ENCODE data around the gene UBE2I. TPM values are rescaled to one million over a fixed set of nuclear protein-coding genes. Genes with fewer than 3 reads are reported as not detected.

Gene UBE2I
- total and polyA plus RNA-seq, 7 donors, result 38.4 to 95.3 (median 54.5) TPM

DNA sequence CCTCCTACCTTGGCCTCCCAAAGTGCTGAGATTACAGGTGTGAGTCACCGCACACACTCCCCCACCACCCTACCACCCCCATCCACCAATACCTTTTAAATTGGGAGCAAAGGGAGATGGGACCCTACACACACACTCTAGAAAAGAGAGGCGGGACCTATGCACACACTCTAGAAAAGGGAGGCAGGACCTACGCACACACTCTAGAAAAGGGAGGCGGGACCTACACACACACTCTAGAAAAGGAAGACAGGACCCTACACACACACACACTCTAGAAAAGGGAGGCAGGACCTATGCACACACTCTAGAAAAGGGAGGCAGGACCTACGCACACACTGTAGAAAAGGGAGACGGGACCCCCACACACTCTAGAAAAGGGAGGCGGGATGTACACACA is 34.7 kb upstream of the UBE2I start:
- Histone ChIP-seq H3K36me3 (no peaks in the 10 kb centered on the region), H3K4me3 (no peak overlapping the region), H3K27ac (no peak overlapping the region), H3K27me3 (peaks cover 0 to 37% (median 19%) of the 10 kb centered on the region in 3 donors), H3K9me3 (no peaks in the 10 kb centered on the region), H3K4me1 (peaks cover 0 to 11% (median 9%) of the 10 kb centered on the region in 4 donors)
- no peak for TF ChIP-seq POLR2A (IDR thresholded peaks at IDR 0.05)
- TF ChIP-seq POLR2AphosphoS5 (IDR thresholded peaks at IDR 0.05), result no peak
- TF ChIP-seq, protein P1, sequence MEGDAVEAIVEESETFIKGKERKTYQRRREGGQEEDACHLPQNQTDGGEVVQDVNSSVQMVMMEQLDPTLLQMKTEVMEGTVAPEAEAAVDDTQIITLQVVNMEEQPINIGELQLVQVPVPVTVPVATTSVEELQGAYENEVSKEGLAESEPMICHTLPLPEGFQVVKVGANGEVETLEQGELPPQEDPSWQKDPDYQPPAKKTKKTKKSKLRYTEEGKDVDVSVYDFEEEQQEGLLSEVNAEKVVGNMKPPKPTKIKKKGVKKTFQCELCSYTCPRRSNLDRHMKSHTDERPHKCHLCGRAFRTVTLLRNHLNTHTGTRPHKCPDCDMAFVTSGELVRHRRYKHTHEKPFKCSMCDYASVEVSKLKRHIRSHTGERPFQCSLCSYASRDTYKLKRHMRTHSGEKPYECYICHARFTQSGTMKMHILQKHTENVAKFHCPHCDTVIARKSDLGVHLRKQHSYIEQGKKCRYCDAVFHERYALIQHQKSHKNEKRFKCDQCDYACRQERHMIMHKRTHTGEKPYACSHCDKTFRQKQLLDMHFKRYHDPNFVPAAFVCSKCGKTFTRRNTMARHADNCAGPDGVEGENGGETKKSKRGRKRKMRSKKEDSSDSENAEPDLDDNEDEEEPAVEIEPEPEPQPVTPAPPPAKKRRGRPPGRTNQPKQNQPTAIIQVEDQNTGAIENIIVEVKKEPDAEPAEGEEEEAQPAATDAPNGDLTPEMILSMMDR (IDR thresholded peaks at IDR 0.05), result no peak
- no peak for TF ChIP-seq EP300 (IDR thresholded peaks at IDR 0.05)
- 86 to 90% methylated on average over 7 of the region's 7 CpGs for WGBS, 2 donors
- no peak for DNase-seq
- intact Hi-C loops (cut with DNase I), result no loop called here

DNA sequence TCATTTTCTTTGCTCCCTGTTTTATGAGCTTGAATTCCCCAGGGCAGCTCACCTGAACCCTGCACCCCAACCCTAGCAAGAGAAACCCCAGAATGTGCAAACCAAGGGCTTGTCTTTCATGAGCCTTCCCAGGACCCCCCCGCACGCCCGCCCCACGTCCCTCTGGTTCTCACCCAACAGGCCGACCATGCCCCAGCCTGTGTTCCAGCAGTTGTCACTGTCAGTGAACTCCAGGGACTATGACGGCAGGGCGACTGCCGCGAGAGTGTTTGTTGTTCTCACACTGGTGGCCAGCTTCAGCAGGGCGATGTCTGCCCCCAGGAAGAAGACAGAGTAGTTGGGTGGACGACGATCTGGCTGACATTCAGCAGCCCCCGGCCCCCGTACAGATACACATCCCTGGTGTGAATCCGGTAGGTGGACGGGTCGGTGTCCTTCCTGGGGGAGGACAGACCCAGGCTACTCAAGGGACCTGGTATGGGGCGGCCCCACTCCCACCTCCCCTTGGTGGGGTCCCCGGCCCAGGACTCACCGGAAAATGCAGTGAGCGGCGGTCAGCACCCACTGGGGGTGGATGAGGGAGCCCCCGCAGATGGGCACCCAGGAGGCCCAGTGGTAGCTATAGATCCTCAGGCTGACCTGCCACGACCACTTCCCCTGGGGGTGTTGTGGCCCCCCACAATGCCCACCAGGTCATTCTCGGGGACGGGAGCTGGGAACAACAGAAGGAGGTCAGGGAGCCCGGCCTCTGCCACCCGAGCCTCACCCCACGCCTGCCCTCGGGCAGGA is 33.5 kb upstream of the UBE2I start:
- no peak for DNase-seq
- WGBS, 2 donors, result 62 to 76% methylated on average over 30 of the region's 30 CpGs
- no peaks in the 10 kb centered on the region for H3K36me3 ChIP-seq
- intact Hi-C loops (cut with DNase I), result no loop called here
- peaks cover 0 to 37% (median 19%) of the 10 kb centered on the region in 3 donors for H3K27me3 ChIP-seq
- peaks cover 0 to 11% (median 9%) of the 10 kb centered on the region in 4 donors for H3K4me1 ChIP-seq
- TF ChIP-seq EP300 (IDR thresholded peaks at IDR 0.05) (no peak), POLR2A (IDR thresholded peaks at IDR 0.05) (no peak), POLR2AphosphoS5 (IDR thresholded peaks at IDR 0.05) (no peak)
- TF ChIP-seq, protein P1 (IDR thresholded peaks at IDR 0.05), result no peak
- no peaks in the 10 kb centered on the region for H3K9me3 ChIP-seq
- no peak overlapping the region for H3K27ac ChIP-seq
- no peak overlapping the region for H3K4me3 ChIP-seq

DNA sequence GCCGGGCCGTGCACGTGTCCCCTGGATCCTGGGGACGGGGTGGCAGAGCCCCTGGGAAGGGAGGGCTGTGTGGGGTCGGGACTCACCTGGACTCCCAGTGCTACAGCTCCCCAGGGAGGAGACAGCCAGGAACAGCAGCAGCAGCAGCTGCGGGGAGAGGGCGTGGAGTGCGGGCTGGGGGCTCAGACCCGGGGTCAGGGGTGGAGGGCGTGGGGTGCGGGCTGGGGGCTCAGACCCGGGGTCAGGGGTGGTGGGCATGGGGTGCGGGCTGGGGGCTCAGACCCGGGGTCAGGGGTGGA is 32.9 kb upstream of the UBE2I start:
- peaks cover 0 to 8% (median 6%) of the 10 kb centered on the region in 4 donors for H3K4me1 ChIP-seq
- no peak overlapping the region for H3K27ac ChIP-seq
- intact Hi-C loops (cut with DNase I), result no loop called here
- TF ChIP-seq POLR2AphosphoS5 (IDR thresholded peaks at IDR 0.05), result no peak
- H3K4me3 ChIP-seq, result no peak overlapping the region
- DNase-seq, result no peak
- H3K36me3 ChIP-seq, result no peaks in the 10 kb centered on the region
- peaks cover 0 to 37% (median 19%) of the 10 kb centered on the region in 3 donors for H3K27me3 ChIP-seq
- WGBS, 2 donors, result 66 to 79% methylated on average over 14 of the region's 14 CpGs
- no peaks in the 10 kb centered on the region for H3K9me3 ChIP-seq

DNA sequence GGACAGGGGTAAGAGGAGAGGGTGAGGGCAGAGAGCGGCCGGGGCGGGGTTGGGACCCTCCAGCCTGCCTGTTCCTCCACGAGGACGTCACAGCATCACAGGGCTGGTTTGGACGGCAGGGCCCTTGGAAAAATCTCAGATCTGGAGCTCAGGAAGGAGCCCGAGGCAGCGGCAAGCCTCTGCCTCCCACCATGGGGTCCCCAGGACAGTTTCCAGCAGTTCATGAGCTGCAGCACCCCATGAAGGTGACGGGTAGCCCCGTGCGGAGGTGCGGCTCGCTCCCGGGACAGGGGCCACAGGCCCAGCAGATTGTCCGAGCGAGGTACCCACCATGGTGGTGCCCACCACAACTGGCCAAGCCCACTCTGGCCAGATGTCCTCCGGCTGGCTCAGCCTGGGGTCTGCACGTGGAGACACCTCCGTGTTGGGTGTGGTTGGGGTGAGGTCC is 32.3 kb upstream of the UBE2I start:
- Histone ChIP-seq H3K27ac (no peak overlapping the region), H3K36me3 (no peaks in the 10 kb centered on the region), H3K27me3 (peaks cover 0 to 37% (median 19%) of the 10 kb centered on the region in 3 donors), H3K4me1 (peaks cover 0 to 2% (median under 1%) of the 10 kb centered on the region in 4 donors), H3K9me3 (no peaks in the 10 kb centered on the region), H3K4me3 (no peak overlapping the region)
- 69 to 79% methylated on average over 19 of the region's 19 CpGs for WGBS, 2 donors
- no peak for TF ChIP-seq EP300 (IDR thresholded peaks at IDR 0.05)
- no peak for TF ChIP-seq POLR2A (IDR thresholded peaks at IDR 0.05)
- TF ChIP-seq POLR2AphosphoS5 (IDR thresholded peaks at IDR 0.05), result no peak
- TF ChIP-seq, protein P1 (IDR thresholded peaks at IDR 0.05), result no peak
- no peak for DNase-seq
- intact Hi-C loops (cut with DNase I), result no loop called here

DNA sequence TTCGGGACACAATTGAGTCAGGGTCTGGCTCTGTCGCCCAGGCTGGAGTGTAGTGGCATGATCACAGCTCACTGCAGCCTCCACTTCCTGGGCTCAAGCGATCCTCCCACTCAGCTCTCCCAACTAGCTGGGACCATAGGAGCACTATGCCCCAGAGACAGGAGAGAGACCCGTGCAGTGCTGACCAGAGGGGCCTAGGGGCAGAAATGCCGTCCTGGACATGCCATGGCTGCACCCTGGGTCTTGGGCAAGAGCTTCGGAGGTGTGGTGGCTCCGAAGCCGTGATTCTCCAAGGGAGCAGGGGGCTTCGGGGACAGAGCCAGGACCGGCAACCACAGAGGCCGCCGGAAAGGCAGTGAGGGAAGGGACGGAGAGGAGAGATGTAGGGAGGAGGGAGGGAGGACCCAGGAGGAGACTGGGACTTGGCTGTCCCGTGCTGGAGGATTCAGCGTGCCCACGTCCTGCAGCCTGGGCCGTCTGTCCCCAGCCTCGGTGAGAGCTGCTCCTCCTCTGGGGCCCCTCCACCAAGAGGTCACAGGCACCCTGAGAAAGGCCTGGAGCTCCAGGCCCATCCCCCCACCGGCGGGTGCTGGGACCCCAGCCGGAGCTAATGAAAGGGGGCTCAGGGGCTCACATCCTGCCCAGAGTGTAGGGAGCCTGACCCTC is 31.7 kb upstream of the UBE2I start:
- TF ChIP-seq, protein P1 (IDR thresholded peaks at IDR 0.05), result no peak
- TF ChIP-seq POLR2A (IDR thresholded peaks at IDR 0.05), result no peak
- TF ChIP-seq POLR2AphosphoS5 (IDR thresholded peaks at IDR 0.05), result no peak
- TF ChIP-seq EP300 (IDR thresholded peaks at IDR 0.05), result no peak
- intact Hi-C loops (cut with DNase I), result no loop called here

More for the DNA sequence above, 31.7 kb upstream of the UBE2I start:
- Histone ChIP-seq H3K27me3 (peaks cover 0 to 37% (median 19%) of the 10 kb centered on the region in 3 donors), H3K27ac (no peak overlapping the region), H3K36me3 (no peaks in the 10 kb centered on the region), H3K9me3 (no peaks in the 10 kb centered on the region), H3K4me3 (no peak overlapping the region), H3K4me1 (no peaks in the 10 kb centered on the region)
- DNase-seq, result no peak
- 41 to 42% methylated on average over 21 of the region's 21 CpGs for WGBS, 2 donors
